Endometrial microvascular endothelial cells (primary cell): ENCODE data around the gene SPAG5. TPM values are rescaled to one million over a fixed set of nuclear protein-coding genes. Genes with fewer than 3 reads are reported as not detected.

Experiments used
- in situ Hi-C: cut with HindIII; loops from 2 replicates; pipeline ENCODE4 v1.10.0; 2017; ENCODE audit warnings: low sequenced_read_pairs, low pct_unique_long_range_greater_than_20kb; ENCODE audit errors: inconsistent ontology term
- total RNA-seq: library from RNA; depleted of rRNA; stranded (reverse); fragments of >200 nt; gene quantifications from one replicate; pipeline ENCODE4 v1.2.3, GENCODE V29; 2015; ENCODE audit errors: inconsistent ontology term

The SPAG5 gene
- total RNA-seq, 1 donor from 2014 or later = 63.3 TPM

- in situ Hi-C loops = no loop called here
Observed at GRCh38 chr17:28549236-28550132, 49.3 kb downstream of the SPAG5 start.

DNA sequence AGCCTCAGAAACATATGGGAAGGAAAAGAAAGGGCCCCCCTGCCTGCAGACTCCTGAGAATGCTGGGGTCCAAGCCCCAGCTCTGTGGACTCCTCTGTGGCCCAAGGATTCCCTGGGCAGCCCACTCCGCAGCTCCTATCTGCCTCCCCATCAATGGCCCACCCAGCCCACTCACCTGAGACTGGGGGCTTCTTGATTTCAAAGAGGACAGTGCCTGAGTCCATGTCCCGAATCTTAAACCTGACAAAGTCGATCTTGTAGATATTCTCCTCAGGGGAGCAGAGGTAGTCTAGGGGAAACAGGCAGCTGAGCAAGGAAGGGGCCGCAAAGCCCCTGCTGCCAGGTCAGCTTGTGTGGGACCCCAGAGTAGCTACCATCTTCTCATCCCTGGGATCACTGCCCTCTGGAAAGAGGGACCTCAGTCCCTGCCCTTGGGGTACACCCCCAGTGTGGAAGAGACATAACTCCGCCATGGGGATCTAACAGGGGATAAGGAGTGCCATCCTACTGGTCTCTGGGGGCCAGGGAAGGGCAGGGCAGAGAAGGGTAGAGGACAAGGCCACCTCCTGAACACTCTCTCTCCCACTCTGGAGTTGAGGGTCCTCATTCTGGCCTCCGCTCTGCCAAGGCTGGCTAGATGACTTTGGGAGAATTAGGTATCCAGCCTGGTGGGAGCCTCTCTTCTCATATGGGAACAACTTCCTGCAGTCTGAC lies 50.3 kb downstream of the SPAG5 start:
- in situ Hi-C loops = no loop called here

GRCh38 chr17:28547623-28548416 lies 51.0 kb downstream of the SPAG5 start:
- in situ Hi-C loops = no loop called here

DNA sequence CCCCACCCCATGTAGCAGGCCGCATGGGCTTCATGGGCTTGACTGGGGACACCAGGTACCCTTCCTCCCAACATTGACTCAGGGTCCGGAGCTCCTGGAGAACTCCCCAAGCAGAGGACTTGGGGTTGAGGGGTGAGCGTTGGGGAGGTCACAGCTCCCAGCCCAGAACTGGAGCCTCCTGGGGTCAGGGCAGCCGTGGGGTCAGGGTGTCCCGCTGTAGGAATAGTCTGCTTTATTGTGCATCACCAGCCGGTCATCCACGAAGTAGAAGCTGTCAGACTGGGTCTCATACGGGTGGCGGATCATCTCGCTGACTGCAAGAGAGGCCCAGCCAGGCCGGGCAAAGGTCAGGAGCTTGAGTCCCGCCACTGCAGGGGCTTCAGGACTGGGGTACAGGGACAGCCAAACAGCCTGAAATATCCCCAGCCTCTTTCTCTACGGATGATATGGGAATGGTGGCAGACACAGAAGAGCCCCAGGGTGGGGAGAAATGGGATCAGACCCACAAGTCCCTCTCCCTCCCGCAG lies 51.7 kb downstream of the SPAG5 start:
- in situ Hi-C loops = no loop called here

DNA sequence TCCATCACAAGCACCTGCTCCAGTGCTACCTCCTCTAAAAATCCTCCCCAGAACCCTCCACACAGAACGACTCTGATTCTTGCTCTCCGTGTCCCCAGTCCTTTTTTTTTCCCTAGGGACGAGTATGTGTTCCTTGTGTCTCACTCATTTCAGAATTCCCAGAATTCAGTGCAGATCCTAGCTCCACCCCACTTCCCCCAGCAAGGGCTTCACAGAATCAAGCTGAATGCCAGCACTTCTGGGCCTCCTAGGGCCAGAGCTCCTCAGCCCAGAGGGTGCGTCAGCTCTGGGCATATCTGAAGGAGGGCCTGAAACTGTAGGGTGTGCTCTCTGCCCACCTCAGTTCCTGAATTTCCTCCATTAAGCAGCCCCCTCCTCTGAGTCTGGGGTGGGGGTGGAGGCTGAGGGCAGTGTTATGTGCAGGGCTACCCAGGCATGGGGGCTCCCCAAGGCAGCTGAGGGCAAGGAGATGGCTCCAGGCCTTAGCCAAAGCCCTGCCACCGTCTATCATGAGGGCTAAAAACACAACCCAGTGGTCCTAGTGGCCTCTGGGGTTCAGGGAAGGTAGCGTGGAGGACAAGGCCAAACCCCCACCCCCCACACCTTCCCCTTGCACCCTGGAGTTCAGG lies 52.9 kb downstream of the SPAG5 start:
- in situ Hi-C loops = no loop called here

DNA sequence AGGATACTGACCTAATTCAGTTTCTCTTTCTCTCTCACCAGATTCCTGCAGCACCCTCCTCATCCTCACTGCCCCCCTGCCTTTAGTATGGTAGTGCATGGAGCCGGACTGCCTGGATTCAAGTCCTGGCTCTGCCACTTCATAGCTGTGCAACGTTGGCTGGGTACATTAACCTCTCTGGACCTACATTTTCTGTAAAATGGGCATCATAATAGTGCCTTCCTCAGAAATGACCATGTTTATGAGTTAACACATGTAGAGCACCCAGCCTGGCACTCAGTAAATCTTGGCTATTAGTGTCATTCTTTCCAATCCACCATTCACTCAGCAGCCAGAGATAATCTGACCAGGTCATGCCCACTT lies 53.7 kb downstream of the SPAG5 start:
- in situ Hi-C loops = no loop called here

DNA sequence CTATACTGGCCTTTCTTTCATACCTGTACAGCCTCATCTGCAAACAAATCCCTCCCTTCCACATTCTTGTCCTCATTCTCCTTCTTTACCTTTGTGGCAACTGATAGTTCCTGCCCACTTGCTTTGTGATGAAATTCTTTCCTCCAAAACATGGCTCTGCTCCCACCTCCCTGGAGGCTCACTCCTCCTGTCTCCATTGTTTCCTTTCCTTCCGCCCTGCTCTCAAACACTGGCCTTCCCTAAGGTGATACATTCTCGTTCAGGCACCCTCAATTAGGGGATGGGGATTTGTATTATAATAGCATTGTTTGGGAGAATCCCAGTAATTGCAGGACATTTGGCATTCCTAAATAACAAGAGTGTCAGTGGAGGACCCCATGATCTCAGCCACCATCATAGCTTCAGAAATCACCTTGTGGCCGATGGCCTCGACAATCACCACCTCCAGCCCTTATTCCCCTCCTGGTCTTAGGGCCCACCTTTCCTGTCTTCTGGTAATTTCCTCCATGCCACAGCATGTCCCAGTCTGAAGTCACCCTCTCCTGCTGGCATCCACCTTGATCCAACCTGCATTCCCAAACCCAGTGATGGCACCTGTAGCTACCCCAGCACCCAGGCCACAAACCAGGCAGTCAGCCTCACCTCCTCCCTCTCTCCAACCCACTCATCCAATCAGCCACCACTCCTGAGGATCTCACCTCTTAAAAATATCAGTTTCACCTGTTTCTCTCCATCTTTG lies 54.3 kb downstream of the SPAG5 start:
- in situ Hi-C loops = no loop called here

DNA sequence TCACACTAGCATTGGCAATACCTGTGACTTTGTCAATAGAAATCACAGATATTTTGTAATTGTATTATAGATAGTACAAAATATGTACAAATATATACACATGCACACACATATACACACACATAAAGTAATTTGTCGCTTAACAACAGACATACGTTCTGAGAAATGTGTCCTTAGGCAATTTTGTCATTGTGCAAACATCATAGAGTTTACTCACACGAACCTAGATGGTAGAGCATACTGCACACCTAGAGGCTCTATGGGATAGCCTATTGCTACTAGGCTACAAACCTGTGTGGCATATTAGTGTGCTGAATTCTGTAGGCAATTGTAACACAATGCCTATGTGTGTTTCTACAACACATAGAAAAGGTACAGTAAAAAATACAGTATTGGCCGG lies 57.4 kb downstream of the SPAG5 start:
- in situ Hi-C loops = no loop called here

DNA sequence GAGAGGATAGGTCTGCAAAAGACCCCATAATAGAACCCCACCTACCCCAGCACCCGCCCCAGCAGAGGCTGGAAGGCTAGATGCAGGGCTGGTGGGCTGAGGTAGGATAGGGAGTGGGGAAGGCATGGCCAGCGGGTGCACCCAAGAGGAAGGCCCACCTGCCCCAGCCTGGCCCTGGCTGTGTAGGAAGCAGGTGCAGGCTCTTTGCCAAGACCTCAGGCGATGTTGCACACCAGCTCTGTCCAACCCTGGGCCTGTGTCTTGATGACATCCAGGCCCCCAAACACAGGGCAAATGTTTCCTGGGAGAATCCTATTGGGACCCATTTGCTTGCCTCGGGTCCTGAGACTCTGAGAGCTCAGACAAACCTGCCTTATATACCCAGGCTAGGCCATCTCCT lies 58.6 kb downstream of the SPAG5 start:
- in situ Hi-C loops = no loop called here

DNA sequence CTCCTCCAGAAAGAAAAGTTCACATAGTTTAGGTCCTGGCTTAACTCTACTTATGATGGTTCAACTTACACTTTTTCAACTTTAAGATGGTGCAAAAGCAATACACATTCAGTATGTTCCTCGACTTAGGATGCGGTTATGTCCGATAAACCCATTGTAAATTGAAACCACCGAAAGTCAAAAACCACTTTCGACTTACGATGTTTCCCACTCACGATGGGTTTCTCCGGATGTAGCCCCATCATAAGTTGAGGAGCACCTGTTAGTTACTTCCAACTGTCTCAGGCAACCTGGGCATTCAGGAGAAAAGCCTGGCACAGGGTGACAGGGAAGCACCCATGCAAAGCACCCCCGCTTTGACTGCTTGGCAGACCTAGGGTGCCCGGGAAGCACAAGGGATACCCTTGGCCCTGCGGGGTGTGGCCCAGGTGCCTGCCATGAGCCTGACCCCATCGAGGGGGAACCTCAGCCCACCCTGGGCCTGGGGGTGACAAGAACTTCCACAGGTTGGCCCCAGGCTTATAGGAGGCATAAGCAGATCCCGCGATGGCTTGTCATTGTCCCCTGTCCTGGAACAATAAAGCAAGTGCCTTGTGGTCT lies 60.4 kb downstream of the SPAG5 start:
- in situ Hi-C loops = no loop called here

DNA sequence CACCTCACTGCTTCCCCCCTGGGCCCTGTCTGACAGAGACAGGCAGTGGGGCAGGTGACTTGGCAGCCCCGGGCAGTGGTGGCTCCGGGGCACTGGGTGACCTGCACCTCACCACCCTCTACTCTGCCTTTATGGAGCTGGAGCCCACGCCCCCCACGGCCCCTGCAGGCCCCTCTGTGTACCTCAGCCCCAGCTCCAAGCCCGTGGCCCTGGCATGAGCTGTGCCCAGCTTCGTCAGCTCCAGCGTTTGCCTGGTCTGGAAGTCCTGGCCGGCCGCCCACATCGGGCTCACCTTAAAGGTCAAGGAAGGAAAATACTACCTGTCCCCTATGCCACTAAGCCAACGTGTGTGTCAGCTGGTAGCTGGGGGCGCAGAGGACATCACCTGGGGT lies 61.6 kb downstream of the SPAG5 start:
- in situ Hi-C loops = no loop called here

DNA sequence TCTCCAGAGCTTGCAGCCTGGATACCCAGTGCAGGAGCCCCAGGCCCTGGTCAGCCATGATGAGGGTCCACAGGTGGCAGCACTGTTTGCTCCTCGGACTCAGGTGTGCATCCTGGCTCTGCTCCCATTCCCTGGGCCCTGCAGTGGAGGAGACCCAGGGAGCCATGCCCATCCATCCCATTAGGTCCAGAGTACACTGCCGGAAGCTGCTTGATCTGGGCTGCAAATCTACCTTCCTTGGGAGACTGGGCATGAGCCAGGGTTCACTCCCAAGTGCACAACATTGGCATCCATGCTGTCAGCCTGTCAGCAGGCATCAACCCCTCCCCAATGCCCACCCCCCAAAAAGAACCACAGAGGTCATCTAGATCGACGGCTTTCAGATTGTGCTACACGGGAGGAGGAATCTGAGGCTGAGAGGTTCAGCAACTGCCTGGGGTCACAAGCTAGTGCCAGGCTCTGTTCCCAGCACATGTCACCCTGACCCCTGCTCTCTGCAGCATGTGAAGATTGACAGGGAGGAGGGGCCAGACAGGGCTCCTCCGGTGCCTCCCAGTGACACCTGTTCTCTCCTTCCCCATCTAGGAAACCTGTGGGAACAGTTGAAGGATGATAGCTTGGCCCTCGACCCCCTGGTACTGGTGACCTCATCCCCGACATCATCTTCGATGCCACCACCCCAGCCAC lies 62.1 kb downstream of the SPAG5 start:
- in situ Hi-C loops = no loop called here

GRCh38 chr17:28534740-28535375 lies 64.0 kb downstream of the SPAG5 start:
- in situ Hi-C loops = no loop called here

DNA sequence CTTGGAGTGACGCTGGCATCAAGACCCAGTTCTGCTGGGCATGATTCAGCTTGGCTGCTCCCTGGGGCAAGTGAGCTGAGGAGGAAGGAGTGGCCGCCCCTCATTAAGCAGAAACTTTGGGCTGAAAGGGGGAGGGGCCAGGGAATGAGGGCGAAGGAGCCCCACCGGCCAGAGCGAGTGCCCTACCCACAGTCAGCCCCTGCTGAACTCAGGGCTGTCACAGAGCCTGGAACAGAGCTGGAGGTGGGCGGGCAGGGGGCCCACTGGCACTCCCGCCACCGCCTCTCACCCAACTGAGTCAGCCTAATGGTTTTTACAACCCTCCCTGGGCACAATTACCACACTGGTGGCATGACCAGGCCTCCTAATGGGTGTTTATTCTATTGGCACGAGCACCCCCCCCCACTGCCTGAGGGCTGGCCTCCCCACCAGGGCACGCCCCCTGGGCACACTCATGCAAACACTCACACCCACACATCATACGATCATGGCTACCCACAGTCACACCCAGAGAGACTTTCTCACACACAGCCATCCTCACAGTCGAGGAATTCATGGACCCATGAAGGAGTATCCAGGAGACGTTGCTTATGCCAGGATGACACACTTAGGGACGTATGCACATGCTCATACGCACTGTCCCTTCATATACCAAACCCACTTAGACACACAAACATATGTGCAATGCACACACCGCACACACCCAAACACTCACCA lies 65.6 kb downstream of the SPAG5 start:
- in situ Hi-C loops = no loop called here

DNA sequence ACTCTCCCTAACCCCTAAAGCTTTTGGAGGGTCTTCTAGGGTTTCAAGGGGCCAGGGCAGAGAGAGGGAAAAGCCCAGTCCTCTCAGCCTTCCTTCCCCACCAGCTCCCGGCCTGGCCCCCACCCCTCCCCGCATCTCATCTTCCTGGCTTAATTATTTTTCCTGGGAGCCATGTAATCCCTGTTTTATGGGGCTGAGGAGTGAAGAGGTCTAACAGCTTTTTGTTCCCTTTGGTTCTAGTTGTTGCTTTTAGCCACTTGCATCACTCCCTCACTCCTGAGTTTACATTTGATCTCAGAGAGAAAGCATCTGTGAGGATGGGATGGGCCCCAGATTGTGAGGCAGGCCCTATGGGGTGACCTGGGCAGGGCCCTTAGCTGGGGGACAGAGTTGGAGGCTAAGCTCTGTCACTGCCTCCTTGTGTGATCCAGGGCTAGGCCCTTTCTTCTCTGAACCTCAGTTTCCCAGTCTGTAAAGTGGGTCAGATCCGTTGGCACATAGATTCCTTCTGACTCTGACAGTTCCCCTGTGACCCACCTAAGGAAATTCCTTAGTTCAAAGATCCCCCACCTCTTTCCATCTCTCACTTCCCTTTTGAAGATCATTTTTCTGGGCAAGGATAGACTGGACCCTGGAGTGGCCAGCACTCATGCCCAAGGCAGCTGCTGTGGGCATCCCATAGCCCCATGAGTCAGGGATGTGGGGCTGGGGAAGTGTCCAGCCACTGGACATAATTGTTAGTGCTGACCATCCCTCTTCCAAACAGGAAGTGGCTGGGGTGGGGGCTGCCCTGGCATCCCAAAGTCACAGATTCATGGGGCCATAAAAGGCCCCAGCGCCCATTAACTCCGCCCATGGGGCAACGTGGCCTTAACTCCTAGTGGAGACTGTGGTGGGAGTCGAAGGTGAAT lies 66.5 kb downstream of the SPAG5 start:
- in situ Hi-C loops = no loop called here
